ENCODE data around the gene PXMP4.

DNA sequence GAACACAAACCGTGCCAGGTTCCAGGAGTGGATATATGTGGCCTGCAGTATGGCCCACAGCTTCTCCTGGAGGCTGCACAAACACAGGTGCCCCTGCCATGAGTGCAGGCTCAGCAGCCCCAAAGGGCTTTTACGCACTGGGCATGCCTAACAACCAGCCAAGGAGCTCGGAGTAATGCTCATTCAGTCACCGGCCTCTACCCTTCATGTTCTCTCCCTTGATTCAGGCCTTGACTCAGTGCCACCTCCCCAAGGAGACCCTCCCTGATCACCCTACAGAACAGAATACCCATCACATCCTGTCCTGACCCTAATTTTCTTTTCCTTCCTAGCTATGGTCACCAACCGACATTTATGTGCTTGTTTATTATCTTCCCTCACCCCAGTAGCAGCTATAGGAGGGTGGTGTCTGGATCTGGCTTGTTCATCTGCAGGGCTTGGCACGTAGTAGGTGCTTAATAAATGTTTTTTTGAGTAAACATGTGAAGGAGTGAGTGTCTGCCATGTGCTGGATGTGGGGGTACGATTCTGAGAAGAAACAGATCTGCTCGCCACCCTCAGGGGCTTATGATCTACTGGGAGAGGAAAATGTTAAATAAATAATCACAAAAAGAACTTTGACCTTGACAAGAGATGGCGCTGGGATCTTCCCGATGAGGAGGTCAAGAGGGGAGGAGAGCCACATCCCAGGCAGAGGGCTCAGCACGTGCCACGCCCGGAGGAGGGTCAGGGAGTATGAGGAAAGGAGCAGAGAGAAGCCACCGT lies 9.2 kb downstream of the PXMP4 start:
- TF ChIP-seq NBN (IDR thresholded peaks at IDR 0.05; ENCODE audit: low read depth) (no peak), CTCF (IDR thresholded peaks at IDR 0.05 in 2 of 3, conservative IDR thresholded peaks at IDR 0.05 in 1 of 3; ENCODE audit: insufficient read depth in 2 of 3, low read depth in 1 of 3, low read length in 3 of 3) (no peak), POLR2A (conservative IDR thresholded peaks at IDR 0.05) (no peak), C11orf30 (IDR thresholded peaks at IDR 0.05; ENCODE audit: low read depth) (no peak), CHCHD3 (CRISPR knock-in tag; IDR thresholded peaks at IDR 0.05) (no peak), EGR1 (conservative IDR thresholded peaks at IDR 0.05) (no peak), U2AF2 (optimal IDR thresholded peaks at IDR 0.05; ENCODE audit: low read depth, low read length) (no peak), DNMT1 (IDR thresholded peaks at IDR 0.05) (no peak)
- TF ChIP-seq, protein P1, sequence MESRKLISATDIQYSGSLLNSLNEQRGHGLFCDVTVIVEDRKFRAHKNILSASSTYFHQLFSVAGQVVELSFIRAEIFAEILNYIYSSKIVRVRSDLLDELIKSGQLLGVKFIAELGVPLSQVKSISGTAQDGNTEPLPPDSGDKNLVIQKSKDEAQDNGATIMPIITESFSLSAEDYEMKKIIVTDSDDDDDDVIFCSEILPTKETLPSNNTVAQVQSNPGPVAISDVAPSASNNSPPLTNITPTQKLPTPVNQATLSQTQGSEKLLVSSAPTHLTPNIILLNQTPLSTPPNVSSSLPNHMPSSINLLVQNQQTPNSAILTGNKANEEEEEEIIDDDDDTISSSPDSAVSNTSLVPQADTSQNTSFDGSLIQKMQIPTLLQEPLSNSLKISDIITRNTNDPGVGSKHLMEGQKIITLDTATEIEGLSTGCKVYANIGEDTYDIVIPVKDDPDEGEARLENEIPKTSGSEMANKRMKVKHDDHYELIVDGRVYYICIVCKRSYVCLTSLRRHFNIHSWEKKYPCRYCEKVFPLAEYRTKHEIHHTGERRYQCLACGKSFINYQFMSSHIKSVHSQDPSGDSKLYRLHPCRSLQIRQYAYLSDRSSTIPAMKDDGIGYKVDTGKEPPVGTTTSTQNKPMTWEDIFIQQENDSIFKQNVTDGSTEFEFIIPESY (CRISPR knock-in tag; IDR thresholded peaks at IDR 0.05): no peak
- TF ChIP-seq, protein P2, sequence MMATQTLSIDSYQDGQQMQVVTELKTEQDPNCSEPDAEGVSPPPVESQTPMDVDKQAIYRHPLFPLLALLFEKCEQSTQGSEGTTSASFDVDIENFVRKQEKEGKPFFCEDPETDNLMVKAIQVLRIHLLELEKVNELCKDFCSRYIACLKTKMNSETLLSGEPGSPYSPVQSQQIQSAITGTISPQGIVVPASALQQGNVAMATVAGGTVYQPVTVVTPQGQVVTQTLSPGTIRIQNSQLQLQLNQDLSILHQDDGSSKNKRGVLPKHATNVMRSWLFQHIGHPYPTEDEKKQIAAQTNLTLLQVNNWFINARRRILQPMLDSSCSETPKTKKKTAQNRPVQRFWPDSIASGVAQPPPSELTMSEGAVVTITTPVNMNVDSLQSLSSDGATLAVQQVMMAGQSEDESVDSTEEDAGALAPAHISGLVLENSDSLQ (IDR thresholded peaks at IDR 0.05): no peak
- TF ChIP-seq, protein P3, sequence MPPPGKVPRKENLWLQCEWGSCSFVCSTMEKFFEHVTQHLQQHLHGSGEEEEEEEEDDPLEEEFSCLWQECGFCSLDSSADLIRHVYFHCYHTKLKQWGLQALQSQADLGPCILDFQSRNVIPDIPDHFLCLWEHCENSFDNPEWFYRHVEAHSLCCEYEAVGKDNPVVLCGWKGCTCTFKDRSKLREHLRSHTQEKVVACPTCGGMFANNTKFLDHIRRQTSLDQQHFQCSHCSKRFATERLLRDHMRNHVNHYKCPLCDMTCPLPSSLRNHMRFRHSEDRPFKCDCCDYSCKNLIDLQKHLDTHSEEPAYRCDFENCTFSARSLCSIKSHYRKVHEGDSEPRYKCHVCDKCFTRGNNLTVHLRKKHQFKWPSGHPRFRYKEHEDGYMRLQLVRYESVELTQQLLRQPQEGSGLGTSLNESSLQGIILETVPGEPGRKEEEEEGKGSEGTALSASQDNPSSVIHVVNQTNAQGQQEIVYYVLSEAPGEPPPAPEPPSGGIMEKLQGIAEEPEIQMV (tag; conservative IDR thresholded peaks at IDR 0.05; ENCODE audit: low read depth): no peak
